Measurements from ENCODE around the gene TBP.
"Not testable (repeated sequence)": the region's sequence is repeated elsewhere in the genome, so short reads cannot be mapped to it uniquely, and the experiment has no call there.

Gene TBP

GRCh38 chr6:170554013-170554795 is at the start of gene TBP:
Gene TBP, plus strand, starts transcription at chr6:170554369. Its CDS starts 2,661 bp downstream, at chr6:170557030.
- DNase-seq (ENCODE audit: low read depth in 2 of 2), result peak; percentile 94 to 96

GRCh38 chr6:170504479-170504878 is 49.7 kb upstream of the TBP start:
- DNase-seq (ENCODE audit: low read depth in 2 of 2), result no peak

GRCh38 chr6:170505306-170505705 is 48.9 kb upstream of the TBP start:
- no peak for DNase-seq (ENCODE audit: low read depth in 2 of 2)

- DNase-seq (ENCODE audit: low read depth in 2 of 2), result no peak
Measured at GRCh38 chr6:170506446-170506845, 47.7 kb upstream of the TBP start.

- DNase-seq (ENCODE audit: low read depth in 2 of 2), result not testable (repeated sequence)
Measured at GRCh38 chr6:170507728-170508127, 46.4 kb upstream of the TBP start.

- not testable (repeated sequence) for DNase-seq (ENCODE audit: low read depth in 2 of 2)
Measured at GRCh38 chr6:170508275-170508674, 45.9 kb upstream of the TBP start.

GRCh38 chr6:170508892-170509722 is 45.1 kb upstream of the TBP start:
- DNase-seq (ENCODE audit: low read depth in 2 of 2), result not testable (repeated sequence)

- DNase-seq (ENCODE audit: low read depth in 2 of 2), result no peak
Measured at GRCh38 chr6:170509723-170510018, 44.5 kb upstream of the TBP start.

- DNase-seq (ENCODE audit: low read depth in 2 of 2), result no peak
Measured at GRCh38 chr6:170510631-170511030, 43.5 kb upstream of the TBP start.

GRCh38 chr6:170512249-170512648 is 41.9 kb upstream of the TBP start:
- DNase-seq (ENCODE audit: low read depth in 2 of 2), result no peak

GRCh38 chr6:170514908-170515307 is 39.3 kb upstream of the TBP start:
- no peak for DNase-seq (ENCODE audit: low read depth in 2 of 2)

GRCh38 chr6:170516783-170517616 is 37.2 kb upstream of the TBP start:
- DNase-seq (ENCODE audit: low read depth in 2 of 2), result peak in 1 of 2 donors; percentile 13

- no peak for DNase-seq (ENCODE audit: low read depth in 2 of 2)
Measured at GRCh38 chr6:170522565-170523183, 31.5 kb upstream of the TBP start.

GRCh38 chr6:170523256-170524171 is 30.7 kb upstream of the TBP start:
- DNase-seq (ENCODE audit: low read depth in 2 of 2), result no peak

- no peak for DNase-seq (ENCODE audit: low read depth in 2 of 2)
Measured at GRCh38 chr6:170524172-170524502, 30.0 kb upstream of the TBP start.

- no peak for DNase-seq (ENCODE audit: low read depth in 2 of 2)
Measured at GRCh38 chr6:170525795-170526194, 28.4 kb upstream of the TBP start.

GRCh38 chr6:170527995-170528394 is 26.2 kb upstream of the TBP start:
- DNase-seq (ENCODE audit: low read depth in 2 of 2), result not testable (repeated sequence)

- DNase-seq (ENCODE audit: low read depth in 2 of 2), result peak in 1 of 2 donors; percentile 20
Measured at GRCh38 chr6:170529839-170530469, 24.2 kb upstream of the TBP start.

GRCh38 chr6:170532867-170533488 is 21.2 kb upstream of the TBP start:
- no peak for DNase-seq (ENCODE audit: low read depth in 2 of 2)

- no peak for DNase-seq (ENCODE audit: low read depth in 2 of 2)
Measured at GRCh38 chr6:170533792-170534191, 20.4 kb upstream of the TBP start.

Data from stimulated activated CD8-positive, alpha-beta memory T cell treated with anti-CD3 and anti-CD28 coated beads, Interleukin-15, amount 100 ng/mL, for 4 hours (primary cell).